ENCODE results near the gene CLPTM1L. TPM values are rescaled to one million over a fixed set of nuclear protein-coding genes. Genes with fewer than 3 reads are reported as not detected.

Gene CLPTM1L
- total and polyA plus RNA-seq, 8 donors: 60.8 to 202 (median 117) TPM

- Histone ChIP-seq H3K4me3 (no peak overlapping the region), H3K9me3 (peaks cover 0 to 4% (median 2%) of the 10 kb centered on the region in 4 donors), H3K27me3 (peaks cover 0 to 11% (median 0%) of the 10 kb centered on the region in 3 donors), H3K36me3 (peaks cover 15 to 28% (median 25%) of the 10 kb centered on the region in 4 donors), H3K4me1 (peaks cover 19 to 41% (median 34%) of the 10 kb centered on the region in 4 donors), H3K27ac (peak overlapping the region in 4 of 5 donors; percentile 85 to 91 (median 88))
- 90 to 95% (median 95%) methylated on average over 11 to 13 of the region's 13 CpGs for WGBS, 5 donors
- DNase-seq: peak in 1 of 2 donors; percentile 19
- no peak for TF ChIP-seq EP300 (IDR thresholded peaks at IDR 0.05)
- TF ChIP-seq POLR2AphosphoS5 (IDR thresholded peaks at IDR 0.05): no peak
- no peak for TF ChIP-seq CTCF (IDR thresholded peaks at IDR 0.05)
- no peak for TF ChIP-seq POLR2A (IDR thresholded peaks at IDR 0.05)
- intact Hi-C loops (cut with DNase I; ENCODE audit: low total_unique reads): no loop called here
Observed at GRCh38 chr5:1314564-1314982, 30.3 kb downstream of the CLPTM1L start.

GRCh38 chr5:1312993-1313833, 31.7 kb downstream of the CLPTM1L start:
- no peak for TF ChIP-seq POLR2AphosphoS5 (IDR thresholded peaks at IDR 0.05)
- WGBS, 5 donors: 56 to 79% (median 73%) methylated on average over 21 to 25 of the region's 25 CpGs
- Histone ChIP-seq H3K36me3 (peaks cover 3 to 15% (median 12%) of the 10 kb centered on the region in 4 donors), H3K9me3 (peaks cover 0 to 4% (median 2%) of the 10 kb centered on the region in 4 donors), H3K27me3 (peaks cover 0 to 11% (median 0%) of the 10 kb centered on the region in 3 donors), H3K27ac (peak overlapping the region in 1 of 5 donors; percentile 91), H3K4me3 (no peak overlapping the region), H3K4me1 (peaks cover 19 to 38% (median 32%) of the 10 kb centered on the region in 4 donors)
- peak in 1 of 2 donors; percentile 23 for DNase-seq
- intact Hi-C loops (cut with DNase I; ENCODE audit: low total_unique reads): no loop called here

- H3K4me3 ChIP-seq: no peak overlapping the region
- peak in 1 of 2 donors; percentile 15 for DNase-seq
- TF ChIP-seq EP300 (IDR thresholded peaks at IDR 0.05): no peak
- TF ChIP-seq CTCF (IDR thresholded peaks at IDR 0.05): no peak
- TF ChIP-seq POLR2A (IDR thresholded peaks at IDR 0.05): no peak
- no peak for TF ChIP-seq POLR2AphosphoS5 (IDR thresholded peaks at IDR 0.05)
Observed at GRCh38 chr5:1312206-1312605, 32.7 kb downstream of the CLPTM1L start.

GRCh38 chr5:1311439-1312055, 33.4 kb downstream of the CLPTM1L start:
- no peak overlapping the region for H3K27ac ChIP-seq
- H3K27me3 ChIP-seq: peaks cover 0 to 11% (median 0%) of the 10 kb centered on the region in 3 donors
- TF ChIP-seq POLR2A (IDR thresholded peaks at IDR 0.05) (no peak), POLR2AphosphoS5 (IDR thresholded peaks at IDR 0.05) (no peak), EP300 (IDR thresholded peaks at IDR 0.05) (no peak), CTCF (IDR thresholded peaks at IDR 0.05) (no peak)
- H3K9me3 ChIP-seq: peaks cover 0 to 4% (median 2%) of the 10 kb centered on the region in 4 donors
- no peak overlapping the region for H3K4me3 ChIP-seq
- 87 to 93% (median 91%) methylated on average over 15 of the region's 15 CpGs for WGBS, 5 donors
- H3K4me1 ChIP-seq: peaks cover 10 to 33% (median 23%) of the 10 kb centered on the region in 4 donors
- DNase-seq: peak in 1 of 2 donors; percentile 0
- intact Hi-C loops (cut with DNase I; ENCODE audit: low total_unique reads): no loop called here
- H3K36me3 ChIP-seq: no peaks in the 10 kb centered on the region

More at GRCh38 chr5:1312206-1312605, 32.7 kb downstream of the CLPTM1L start:
- Histone ChIP-seq H3K4me1 (peaks cover 16 to 34% (median 30%) of the 10 kb centered on the region in 4 donors), H3K9me3 (peaks cover 0 to 4% (median 2%) of the 10 kb centered on the region in 4 donors), H3K27me3 (peaks cover 0 to 11% (median 0%) of the 10 kb centered on the region in 3 donors), H3K36me3 (peaks cover 0 to 5% (median 2%) of the 10 kb centered on the region in 4 donors), H3K27ac (no peak overlapping the region)
- intact Hi-C loops (cut with DNase I; ENCODE audit: low total_unique reads): no loop called here
- WGBS, 5 donors: 80 to 95% (median 84%) methylated on average over 7 of the region's 7 CpGs

Measured in stomach (tissue), 9 donors.